Keratinocyte (primary cell): Measurements from ENCODE around the gene ATRNL1.

Source experiments
- CTCF ChIP-seq, 3 experiments: IDR thresholded peaks in 1 of 3; conservative IDR thresholded peaks in 1 of 3; optimal IDR thresholded peaks in 1 of 3; 2 replicates in 2 of 3; 3 replicates in 1 of 3; pipeline versions ENCODE3 to v1.5.1; 2011; ENCODE audit warnings: low read length in 3 of 3, mild to moderate bottlenecking in 3 of 3, moderate library complexity in 2 of 3, control low read depth in 1 of 3, inconsistent platforms in 1 of 3; ENCODE audit not compliant: insufficient read depth in 2 of 3; ENCODE audit errors: extremely low read depth in 1 of 3
- EZH2 ChIP-seq: IDR thresholded peaks from one replicate; pipeline ENCODE4 v1.6.1; 2012; ENCODE audit warnings: inconsistent platforms, mild to moderate bottlenecking, low read length, moderate library complexity

- TF ChIP-seq CTCF (optimal IDR thresholded peaks at IDR 0.05 in 1 of 3, IDR thresholded peaks at IDR 0.05 in 1 of 3, conservative IDR thresholded peaks at IDR 0.05 in 1 of 3; ENCODE audit: extremely low read depth in 1 of 3, insufficient read depth in 2 of 3, low read length in 3 of 3) (no peak), EZH2 (no peak)
These were observed 512.9 kb downstream of the ATRNL1 start for GRCh38 chr10:115606086-115606485.
